GM19239 (cell line): ENCODE data around the gene ARHGDIA.
"Not testable (repeated sequence)": the region's sequence is repeated elsewhere in the genome, so short reads cannot be mapped to it uniquely, and the experiment has no call there.

ENCODE experiments used
- DNase-seq: peaks from one replicate; pipeline ENCODE4 v3.0.0; 2011; ENCODE audit warnings: low spot score; ENCODE audit not compliant: insufficient read length
- FAIRE-seq: peaks from 2 replicates; lab custom pipeline; 2011; peaks lifted over from hg19 to GRCh38; lab: Jason Lieb, UNC

The ARHGDIA gene

GRCh38 chr17:81845881-81846742, 25.0 kb downstream of the ARHGDIA start:
- DNase-seq (no peak), FAIRE-seq (no peak)

- FAIRE-seq = no peak
- DNase-seq = no peak
Observed at GRCh38 chr17:81845361-81845760, 25.8 kb downstream of the ARHGDIA start.

GRCh38 chr17:81844887-81845286, 26.2 kb downstream of the ARHGDIA start:
- no peak for FAIRE-seq
- no peak for DNase-seq

GRCh38 chr17:81844327-81844851, 26.7 kb downstream of the ARHGDIA start:
- DNase-seq = no peak
- FAIRE-seq = no peak

- no peak for FAIRE-seq
- DNase-seq = no peak
Observed at GRCh38 chr17:81843713-81844326, 27.3 kb downstream of the ARHGDIA start.

- no peak for FAIRE-seq
- no peak for DNase-seq
Observed at GRCh38 chr17:81842725-81843504, 28.2 kb downstream of the ARHGDIA start.

DNA sequence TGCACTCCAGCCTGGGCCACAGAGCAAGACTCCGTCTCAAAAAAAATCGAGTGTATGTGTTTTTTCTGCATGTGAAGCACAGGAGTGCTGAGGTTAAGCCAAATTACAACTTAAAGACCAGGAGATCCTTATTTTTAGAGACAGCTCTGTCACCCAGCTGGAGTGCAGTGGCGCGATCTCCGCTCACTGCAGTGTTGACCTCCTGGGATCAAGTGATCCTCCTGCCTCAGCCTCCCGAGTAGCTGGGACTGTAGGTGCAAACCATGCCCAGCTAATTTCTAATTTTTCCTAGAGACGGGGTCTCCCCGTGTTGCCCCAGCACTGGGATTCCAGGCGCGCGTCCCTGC, 28.8 kb downstream of the ARHGDIA start:
- DNase-seq (no peak), FAIRE-seq (no peak)

GRCh38 chr17:81841866-81842265, 29.3 kb downstream of the ARHGDIA start:
- no peak for DNase-seq
- no peak for FAIRE-seq

GRCh38 chr17:81840826-81841778, 30.0 kb downstream of the ARHGDIA start:
- FAIRE-seq (no peak), DNase-seq (no peak)

DNA sequence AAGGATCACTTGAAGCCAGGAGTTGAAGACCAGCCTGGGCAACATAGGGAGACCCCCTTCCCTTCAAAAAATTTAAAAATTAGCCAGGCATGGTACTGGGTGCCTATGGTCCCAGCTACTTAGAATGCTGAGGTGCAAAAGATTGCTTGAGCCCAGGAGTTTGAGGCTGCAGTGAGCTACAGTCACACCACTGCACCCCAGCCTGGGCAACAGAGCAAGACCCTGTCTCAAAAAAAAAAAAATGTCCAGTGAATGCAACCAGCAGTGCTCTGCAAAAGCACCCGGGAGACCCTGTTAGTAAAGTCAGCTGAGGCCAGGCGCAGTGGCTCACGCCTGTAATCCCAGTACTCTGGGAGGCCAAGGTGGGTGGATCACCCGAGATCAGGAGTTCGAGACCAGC, 31.1 kb downstream of the ARHGDIA start:
- DNase-seq, FAIRE-seq: not testable (repeated sequence)

DNA sequence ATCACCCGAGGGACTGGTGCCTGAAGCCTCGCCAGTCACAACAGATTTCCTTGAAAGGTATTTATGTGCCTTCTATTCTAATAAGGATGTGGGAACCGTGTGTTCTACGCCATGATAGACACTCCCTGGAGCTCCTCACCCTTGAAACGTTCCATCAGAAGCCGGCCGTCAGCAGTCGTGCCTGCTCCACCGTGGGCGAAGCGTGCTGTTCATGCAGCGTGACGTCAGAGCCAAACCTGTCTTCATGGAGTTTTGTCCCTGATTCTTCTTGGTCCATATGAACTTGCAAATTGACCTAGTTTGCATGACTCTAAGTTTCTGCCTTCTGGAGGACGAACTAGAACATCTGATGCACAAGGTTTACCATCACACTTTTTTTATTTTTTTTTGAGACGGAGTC, 31.8 kb downstream of the ARHGDIA start:
- FAIRE-seq (no peak), DNase-seq (no peak)

DNA sequence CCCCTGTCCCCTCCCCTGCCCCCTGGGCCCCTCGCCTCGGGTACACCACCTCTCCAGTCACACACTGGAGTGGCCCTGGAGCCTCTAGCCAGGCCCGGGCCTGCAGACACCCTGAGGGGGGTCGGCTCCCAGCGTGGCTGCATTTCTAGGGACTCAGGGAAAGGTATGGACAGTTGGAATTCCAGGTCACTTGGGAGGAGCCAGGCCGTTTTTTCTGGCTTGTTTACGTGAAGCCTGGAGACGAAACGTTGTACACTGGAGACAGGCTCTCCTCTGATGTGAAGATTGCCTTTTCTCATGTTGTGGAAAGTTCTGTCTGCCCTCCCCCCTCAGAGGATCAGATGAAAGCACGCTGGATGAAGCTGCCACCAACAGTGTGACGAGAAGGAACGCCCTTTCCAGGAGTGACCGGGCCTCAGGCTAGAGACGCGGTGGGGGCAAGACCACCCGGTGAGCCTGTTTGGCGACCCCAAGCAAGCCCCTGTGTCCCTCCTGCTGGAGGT, 32.3 kb downstream of the ARHGDIA start:
- no peak for FAIRE-seq
- DNase-seq = no peak

DNA sequence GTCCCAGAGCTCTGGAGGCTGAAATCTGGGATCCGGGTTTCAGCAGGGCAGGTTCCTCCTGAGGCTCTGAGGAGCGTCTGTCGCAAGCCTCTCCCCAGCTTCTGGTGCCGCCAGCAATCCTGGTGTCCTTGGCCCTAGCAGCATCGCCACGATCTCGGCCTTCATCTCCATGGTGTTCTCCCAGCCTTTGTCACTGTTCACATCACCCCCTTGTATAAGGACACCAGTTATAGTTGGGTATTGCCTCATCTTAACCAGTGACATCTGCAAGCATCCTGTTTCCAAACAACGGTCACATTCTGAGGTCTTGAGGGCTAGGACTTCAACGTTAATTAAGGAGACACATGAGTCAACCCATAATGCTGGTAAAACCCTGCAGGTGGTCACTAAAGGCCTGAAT, 33.5 kb downstream of the ARHGDIA start:
- no peak for FAIRE-seq
- DNase-seq = no peak

DNA sequence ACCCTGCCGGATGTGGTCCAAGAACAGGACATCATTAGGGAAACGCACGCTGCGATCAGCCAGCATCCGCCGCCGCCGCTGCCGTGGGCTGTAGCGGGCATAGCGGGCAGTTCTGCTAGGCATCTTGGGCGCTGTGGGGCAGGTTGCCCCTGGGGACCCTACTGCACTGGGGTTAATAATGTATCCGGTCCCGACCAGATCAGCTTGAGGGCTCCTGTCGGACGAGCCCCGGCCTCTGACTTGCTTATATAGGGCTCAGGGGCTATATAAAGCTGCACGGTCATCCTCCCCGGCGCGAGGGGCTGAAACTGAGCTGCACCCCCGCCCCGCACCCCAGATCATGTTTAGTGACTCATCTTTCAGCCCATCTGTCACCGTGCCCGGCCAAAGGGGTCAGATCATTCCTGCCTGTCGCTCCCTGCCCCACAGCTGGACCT, 36.3 kb downstream of the ARHGDIA start, which contains the start of gene PPP1R27:
Gene PPP1R27, minus strand, starts transcription at position 220 of the 437 bp plus-strand sequence. Its CDS starts 97 bp downstream, at position 123.
- no peak for DNase-seq
- FAIRE-seq = no peak

DNA sequence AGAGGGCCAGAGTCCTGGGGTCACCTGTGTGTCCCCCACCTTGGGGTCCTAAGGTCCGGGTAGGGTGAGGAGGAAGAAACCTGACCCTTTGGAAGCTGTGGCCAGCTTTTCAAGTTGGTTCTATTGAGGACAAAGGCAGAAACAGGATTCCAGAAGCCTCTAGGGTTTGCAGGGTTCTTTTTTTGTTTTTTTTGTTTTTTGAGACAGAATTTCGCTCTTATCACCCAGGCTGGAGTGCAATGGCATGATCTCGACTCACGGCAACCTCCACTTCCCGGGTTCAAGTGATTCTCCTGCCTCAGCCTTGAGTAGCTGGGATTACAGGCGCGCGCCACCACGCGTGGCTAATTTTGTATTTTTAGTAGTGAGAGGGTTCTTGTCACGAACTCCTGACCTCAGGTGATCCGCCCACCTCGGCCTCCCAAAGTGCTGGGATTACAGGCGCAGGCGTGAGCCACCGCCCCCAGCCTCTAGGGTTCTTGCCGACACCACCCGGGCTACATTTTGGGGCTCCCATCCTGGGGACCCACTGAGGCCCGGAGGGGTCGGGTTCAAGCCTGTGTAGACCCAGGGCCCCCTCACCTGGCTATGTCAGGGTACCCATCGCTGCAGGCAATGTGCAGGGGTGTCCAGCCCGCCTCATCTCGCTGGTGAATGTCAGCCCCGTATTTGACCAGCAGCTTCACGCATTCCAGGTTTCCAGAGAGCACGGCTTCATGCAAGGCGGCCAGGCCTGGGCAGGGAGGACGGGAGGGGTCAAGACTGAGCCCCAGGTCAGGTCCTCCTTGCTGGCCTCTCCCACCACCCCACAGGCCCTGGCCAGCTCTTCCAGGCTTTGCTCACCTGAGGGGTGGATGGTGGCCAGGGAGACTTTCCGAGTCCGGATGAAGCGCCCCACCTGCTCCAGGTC, 37.0 kb downstream of the ARHGDIA start:
- no peak for FAIRE-seq
- DNase-seq = no peak

GRCh38 chr17:81833160-81833920, 37.8 kb downstream of the ARHGDIA start, which contains the start of gene MCRIP1:
Gene MCRIP1 (minus strand): TSS chr17:81833291. CDS start chr17:81824506, 8,785 bp downstream.
- FAIRE-seq (peak; percentile 67), DNase-seq (peak; percentile 99)

DNA sequence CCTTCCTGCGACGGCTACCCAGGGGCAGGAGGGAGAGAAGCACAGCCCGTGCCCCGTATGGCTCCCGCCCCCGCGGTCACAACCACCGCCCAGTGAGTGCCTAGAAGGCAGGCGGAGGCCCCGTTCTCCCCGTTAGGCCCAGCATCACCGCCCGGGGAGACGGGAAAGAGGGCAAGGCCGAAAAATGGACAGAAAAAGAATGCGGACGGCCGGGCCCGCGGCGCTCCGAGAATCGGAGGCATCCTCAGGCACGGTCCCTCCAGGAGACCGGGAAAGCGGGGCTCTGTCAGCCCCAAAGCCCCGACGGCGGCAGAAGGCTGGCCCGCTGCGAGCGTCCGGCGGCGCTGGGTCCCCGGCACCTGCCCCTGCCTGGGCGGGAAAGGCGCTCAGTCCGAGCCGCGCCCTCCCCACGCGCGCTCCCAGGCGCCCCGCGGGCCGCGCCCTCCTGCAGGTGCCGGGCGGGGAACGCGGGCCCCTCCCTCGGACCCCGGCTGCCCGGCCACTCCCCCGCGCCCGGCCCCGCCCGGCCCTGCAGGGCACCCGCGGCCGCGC, 38.5 kb downstream of the ARHGDIA start:
- DNase-seq = no peak
- FAIRE-seq = no peak
